Activated effector memory CD4-positive, alpha-beta T cell treated with anti-CD3 and anti-CD28 coated beads, Interleukin-2, amount 50 U/mL, for 16 hours (primary cell): ENCODE data around the gene GALNT17.

ENCODE experiments used
- DNase-seq: peaks from one replicate; pipeline ENCODE4 v3.0.0-alpha.2; 2020

The GALNT17 gene

DNA sequence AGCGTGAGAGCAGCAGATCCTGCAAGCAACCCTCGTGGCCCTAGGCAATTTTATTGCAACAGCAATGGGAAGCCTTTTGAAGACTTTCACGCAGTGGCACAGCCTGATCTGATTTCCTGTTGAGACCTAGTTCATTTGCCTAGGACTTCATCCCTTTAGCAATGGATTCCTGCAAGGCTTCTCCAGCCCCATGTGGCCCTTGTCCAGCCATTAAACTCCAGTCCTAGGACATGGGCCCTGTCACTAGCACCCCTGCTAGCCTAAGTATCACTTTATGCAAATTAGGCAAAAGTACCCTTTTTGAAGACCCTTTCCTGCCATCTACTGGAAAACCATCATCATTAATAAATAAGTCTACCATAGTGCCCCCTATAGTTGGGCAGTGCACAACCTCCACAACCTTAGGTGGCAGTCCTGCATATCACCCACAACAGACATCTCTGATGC is 379.4 kb downstream of the GALNT17 start:
- no peak for DNase-seq

DNA sequence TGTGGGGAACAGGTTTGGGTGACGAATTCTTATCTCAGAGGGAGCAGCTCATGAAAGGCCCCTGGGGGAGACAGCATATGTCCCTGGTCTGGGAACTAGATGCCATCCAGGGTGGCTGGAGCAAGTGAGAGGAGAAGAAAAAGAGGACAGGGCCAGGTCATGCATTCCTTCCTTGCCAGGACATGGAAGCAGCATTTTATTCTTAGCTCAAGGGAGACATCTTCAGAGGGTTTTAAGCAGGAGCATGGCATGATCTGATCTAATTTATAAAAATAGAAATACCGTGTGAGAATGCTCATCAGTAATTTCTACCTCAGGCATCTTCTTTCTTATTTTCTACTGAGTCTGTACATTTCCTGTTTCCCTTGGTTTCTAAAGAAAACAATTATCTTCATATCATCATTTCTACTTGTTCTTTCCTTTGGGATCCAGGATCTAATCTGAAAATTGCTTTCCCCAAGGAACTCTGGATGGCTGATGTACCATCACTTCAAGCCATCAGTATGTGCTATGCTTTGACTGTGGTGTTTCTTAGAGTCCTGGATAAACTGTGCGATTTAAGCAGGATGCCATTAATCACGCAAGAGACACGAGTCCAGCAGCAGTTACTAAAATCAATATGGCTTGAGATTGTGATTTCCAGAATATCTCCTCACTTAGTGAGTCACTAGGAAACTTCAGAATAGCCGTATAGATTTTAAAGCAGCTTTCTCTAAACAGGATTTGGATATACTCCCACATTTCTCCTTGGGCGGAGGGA is 386.2 kb downstream of the GALNT17 start:
- no peak for DNase-seq

DNA sequence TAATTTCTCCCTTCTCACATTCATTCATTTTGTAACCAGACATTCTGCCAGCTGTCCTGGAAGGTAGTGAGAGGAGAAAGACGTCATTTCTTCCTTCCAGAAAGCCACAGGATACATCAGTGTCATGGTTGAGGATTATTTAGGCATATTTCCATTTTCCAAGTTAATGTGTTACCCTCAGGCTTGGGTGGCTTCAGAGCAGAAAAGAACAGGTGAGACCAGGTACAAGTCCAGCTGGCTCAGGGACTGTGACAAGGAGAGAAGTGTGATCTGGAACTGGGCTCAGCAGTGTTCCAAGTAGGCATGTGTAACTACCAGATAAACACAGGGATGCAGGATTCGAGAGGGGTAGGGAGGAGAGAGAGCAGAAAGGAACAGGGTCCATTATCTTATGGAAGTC is 386.9 kb downstream of the GALNT17 start:
- no peak for DNase-seq

DNA sequence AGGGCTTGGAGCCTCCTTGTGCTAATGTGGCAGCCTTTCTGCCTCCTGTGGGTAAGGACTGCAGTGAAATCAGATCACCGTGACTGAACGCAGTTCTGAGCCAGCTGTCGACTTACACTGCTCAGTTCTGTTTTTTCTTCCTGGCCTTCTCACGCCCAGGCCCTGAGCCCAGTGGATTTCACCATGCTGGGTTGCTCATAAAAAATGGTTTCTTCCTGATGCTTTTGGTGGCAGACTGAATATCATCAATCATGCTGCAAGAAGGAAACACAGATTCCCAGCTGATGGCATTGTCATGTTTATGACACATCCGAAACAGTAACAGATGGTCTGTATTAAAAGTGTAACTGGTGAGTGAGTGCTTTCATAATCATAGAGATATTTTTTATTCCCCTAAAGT is 389.6 kb downstream of the GALNT17 start:
- no peak for DNase-seq

DNA sequence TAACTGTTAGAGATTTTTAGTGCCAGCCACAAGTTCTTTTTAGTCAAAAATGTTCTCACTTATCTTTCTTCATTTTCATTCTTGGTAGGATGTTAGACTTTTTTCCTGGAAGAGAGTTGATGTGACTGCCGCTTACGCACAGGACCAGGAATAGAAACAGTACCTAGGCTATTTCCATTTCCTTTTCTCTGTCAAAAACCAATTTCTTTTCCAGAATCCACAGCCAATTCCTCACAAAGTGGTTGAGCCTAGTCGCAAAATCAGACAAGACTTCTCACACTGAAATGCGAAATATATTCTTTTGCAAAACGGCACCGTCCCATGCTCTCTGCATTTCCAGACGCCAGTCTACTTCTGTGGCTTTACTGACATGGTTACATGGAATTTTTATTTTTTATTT is 394.2 kb downstream of the GALNT17 start:
- no peak for DNase-seq

DNA sequence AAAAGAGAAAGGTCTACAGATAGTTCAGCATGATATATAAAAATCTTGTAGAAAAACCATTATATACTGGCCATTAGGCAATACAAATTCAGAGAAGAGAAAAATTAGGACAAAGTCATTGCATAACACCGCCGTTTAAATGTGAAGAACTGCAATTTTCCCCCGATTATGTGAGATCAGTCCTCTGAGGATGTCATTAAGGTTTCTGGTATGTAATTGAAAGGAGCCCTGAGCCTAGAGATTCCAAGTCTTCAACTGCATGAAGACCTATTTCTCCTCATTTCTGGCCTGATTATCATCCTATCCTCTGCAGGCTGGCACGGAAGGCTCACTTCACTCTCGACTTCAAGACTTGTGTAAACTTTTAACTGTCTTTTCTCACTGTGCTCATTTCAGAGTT is 395.3 kb downstream of the GALNT17 start:
- no peak for DNase-seq

DNA sequence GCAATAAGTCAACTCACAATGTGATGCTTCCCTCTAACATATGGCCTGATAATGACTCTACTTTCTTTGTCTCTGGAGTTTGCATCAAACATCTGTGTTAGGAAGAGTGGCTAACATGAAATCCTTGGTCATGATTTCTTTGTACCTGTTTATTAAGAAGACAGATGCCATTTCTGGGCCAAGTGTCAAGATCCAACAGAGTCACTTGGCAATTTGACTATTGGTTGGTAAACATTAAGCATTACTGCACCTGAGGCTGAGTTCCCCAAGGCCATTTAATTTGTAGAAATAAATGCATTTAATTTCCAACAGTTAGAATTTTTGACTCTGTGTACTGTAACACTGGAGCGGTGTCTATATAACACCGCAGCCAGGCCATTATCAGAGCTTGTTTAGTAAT is 403.7 kb downstream of the GALNT17 start:
- DNase-seq = no peak

DNA sequence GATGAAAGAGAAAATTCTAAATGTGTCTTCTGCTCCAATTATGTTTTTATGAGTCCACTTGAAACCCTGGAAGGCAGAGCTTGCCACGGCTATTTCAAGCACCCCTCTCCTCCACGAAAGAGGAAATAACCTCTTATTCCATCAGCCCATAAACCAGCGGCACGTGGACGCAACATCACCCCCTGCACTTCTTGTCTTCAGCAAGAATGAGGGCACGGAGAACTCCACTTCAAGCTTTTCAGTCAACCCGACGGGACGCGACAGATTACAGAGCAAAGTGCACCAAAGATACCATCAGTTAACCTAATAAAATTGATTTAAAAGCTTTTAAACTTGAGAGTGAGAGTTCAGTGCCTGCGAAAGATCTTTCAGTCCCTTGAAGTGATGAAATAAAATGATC is 406.3 kb downstream of the GALNT17 start:
- no peak for DNase-seq

DNA sequence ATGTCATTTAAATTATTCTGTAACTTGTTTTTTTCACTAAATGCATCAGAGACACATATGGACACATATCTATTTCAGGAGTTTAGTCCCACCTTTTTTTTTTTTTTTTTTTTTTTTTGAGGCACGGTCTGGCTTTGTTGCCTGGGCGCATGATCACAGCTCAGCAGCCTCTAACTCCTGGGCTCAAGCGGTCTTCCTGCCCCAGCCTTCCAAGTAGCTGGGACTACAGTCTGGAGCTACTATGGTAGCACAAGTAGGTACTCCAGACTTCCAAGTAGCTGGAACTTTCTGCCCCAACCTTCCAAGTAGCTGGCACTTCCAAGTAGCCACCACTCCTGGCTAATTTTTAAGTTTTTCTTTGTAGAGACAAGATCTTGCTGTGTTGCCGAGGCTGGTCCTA is 407.7 kb downstream of the GALNT17 start:
- DNase-seq = no peak

DNA sequence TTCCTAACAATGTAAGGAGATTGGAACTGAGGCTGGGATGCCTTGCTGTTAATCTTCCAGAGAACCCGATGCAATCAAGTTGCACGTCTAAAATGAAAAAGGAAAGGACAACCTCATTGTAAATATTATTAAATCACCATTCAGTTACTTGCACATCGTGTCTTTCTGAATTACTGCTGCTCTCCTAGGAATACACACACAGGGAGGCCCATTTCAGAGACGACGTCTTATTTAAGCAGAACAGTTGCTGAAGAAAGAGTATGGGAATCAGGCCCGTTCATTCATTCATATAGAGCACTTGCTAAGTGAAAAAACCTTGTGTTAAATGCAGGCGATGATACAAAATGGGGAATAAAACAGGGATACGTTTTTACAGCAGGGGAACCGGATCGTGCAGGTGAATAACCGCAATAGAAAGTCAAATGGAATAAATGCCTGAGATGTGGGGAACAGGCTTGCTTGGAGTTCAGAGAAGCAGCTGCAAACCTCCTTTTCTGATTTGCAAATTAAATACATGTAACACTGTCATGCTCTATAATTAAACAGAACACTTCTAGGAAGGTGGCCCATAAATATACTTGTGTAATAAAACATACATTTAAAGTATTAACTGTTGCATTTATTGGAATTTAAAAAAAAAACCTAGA is 409.9 kb downstream of the GALNT17 start:
- DNase-seq = no peak

DNA sequence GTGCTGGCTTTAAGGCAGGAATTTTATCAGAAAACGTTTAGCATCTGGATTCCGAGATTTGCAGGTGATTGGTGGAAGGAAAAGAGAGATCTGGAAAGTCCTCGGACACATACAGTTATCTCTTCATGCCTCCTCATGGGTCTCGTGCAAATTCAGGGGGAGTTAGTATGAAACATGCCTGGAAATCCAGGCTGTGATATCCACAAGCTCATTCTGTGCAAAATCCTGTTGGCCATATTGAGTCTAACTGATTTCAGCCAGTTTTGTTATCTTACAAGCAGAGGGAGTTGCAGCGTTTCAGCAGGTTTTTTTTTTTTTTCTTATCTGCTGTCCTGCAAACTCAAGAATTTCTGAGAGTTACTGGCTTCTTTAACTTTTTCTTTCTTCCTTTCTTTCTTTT is 411.5 kb downstream of the GALNT17 start:
- no peak for DNase-seq

DNA sequence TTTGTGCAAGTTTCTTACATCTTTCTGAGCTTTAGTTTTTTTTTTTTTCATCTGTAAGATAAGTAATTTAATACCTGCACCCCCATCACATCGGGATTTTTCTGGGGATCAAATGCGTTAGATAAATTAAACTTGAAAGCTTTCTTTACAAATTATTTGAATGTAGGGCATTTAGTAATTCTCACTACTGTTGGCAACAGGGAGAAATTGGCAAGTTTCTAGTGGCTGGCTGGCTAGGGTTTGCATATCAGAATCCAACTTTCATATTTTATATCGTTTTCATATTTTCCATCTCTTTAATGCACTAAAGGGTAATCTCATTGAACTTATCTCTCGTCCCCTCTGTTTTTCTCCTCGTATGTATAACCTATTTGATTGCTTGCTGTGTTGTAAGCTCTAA is 412.9 kb downstream of the GALNT17 start:
- no peak for DNase-seq

DNA sequence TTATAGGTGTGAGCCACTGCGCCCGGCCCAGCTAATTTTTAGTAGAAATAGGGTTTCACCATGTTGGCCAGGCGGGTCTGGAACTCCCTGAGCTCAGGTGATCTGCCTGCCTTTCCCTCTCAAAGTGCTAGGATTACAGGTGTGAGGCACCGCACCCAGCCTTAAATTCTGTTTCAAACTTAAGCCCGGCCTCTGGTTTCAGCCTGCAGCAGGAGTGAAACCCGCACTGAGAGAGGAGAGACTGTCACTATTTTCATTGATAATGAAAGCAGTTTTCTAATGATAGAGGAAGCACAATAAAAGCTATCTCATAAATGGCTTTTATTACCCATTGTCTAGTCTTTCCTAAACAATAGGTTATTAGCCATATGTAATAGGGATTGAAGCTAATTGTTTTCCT is 415.5 kb downstream of the GALNT17 start:
- no peak for DNase-seq

DNA sequence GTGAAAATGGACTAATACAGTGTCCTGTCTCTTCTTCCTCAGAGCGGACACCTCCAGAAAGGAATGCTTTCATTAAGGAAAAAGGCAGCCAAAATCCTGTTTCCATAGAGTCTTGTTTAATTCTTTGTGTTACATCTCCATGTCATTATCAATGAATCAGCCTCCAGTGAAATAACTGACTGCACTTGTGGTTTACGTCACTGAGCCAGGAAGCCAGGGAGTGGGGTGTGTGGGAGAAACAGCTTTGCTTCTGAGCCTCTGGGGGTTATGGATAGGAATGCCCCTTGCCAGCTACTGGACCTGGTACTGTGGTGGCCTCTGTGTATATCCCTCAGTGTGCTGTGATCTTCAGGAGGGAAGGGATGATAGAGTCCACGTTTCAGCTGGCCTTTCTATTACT is 416.8 kb downstream of the GALNT17 start:
- DNase-seq = no peak

DNA sequence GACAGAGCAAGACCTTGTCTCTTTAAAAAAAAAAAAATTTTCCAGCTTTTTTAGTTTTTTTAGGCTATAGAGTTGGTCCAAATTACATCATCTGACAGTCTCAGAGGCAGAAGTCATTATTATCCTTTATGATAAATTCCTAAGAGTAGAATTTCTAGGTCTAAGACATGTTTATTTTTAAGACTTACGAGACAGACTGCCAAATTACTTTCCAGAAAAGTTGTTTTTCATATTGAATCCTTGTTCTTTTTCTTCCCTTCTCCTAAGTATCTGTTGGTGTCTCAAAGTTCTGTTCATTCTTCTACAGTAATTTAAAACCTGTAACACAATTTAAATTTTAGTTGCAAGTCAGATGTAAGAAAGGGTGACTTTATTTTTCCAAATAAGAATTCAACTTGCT is 421.4 kb downstream of the GALNT17 start:
- no peak for DNase-seq

DNA sequence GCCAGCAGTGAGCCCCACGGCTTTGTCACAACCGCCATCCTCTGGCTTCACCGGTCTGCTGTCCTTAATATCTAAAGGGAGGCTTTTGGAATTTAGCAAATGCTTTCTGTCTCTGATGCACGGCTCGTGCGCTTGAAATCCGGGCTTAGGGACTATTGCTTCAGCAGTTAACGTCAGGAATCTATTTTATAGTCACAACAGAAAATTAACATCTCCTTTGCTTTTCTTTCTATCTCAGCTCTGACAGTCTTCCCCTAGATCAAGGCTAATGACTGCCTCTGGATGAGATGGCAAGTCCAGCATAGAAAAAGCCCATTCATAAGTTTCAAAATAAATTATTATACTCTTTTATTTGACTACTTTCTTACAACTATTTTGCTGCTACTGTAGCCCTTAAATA is 423.8 kb downstream of the GALNT17 start:
- DNase-seq = no peak

DNA sequence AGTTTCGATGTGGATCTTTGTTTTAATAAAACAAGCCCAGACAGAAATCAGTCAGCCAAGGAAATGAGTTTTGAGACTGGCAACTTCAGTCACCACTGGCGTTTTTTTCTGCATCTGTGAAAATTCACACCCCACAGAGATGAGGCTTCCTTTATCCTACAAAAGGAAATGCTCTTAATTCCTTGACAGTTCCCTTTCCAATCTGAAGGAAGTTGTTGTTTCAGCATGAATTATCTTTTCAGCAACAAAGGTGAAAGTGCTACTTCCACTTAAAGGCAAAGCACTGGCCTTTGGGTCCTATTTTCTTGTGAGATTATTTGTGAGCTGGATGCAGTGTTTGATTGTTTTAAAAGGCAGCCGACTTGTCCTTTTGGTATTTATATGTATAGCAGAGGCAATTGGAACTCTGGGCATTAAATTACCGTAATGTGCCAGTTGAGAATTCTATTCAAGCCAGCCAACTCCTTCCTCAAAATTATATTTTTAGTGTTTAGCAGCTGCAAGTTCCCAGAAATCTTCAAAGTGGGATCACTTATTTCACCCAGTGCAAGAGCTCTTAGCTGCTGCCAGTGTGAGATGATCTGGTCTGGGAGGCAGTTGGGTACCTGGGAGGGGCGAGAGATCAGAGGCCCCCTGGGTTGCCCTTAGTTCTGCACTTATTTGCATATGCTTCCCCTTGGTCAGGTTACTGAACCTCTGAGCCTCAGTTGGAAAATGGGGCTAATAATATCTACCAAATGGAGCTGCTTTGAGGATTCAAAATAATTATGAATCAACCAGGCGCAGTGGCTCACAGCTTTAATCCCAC is 427.1 kb downstream of the GALNT17 start:
- DNase-seq = no peak

DNA sequence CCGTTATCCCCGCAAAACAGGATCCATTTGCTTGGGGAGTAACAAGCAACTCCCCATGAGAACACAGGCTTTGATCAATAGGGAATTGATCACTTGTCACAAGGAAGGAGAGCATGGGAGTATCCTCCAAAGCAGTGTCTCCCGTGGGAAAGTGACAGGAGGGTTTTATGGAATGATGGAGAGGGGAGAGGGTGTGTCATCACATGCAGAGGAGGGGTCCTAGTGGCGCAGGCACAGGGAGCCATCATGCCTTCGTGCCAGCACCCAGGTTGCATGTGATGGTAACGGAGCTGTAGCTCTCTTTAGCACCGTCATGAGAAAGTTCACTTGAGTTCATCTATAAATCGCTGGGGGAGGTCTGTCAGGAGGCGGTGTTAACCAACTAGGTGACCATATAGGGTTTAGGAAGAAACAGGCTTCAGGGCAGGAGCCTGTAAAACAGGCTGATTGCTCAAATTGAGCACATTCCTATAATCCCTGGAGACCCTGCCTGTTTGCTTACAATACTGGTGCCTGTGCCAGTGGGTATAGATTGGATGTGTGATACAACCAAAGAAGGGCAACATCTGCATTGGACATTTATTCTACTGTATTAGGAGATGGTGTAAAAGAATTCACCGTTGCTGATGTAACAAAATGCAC is 428.5 kb downstream of the GALNT17 start:
- DNase-seq = no peak

DNA sequence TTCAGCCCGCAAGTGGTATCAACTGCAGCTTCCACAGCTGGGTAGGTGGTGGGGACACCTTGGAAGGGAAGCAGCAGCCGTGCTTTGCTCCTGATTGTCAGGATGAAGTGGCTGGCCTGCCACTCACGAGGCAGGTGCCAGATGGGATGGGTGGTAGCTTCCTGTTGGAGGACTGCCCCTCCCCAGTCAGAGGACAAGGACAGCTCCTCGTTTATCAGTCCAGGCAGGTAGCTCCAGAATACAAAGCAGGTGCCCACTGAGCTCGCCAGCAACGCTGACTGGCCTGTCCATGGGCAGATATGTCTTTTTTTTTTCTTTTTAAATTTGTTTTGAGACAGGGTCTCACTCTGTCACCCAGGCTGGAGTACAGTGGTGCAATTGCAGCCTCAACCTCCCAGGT is 431.3 kb downstream of the GALNT17 start:
- no peak for DNase-seq

DNA sequence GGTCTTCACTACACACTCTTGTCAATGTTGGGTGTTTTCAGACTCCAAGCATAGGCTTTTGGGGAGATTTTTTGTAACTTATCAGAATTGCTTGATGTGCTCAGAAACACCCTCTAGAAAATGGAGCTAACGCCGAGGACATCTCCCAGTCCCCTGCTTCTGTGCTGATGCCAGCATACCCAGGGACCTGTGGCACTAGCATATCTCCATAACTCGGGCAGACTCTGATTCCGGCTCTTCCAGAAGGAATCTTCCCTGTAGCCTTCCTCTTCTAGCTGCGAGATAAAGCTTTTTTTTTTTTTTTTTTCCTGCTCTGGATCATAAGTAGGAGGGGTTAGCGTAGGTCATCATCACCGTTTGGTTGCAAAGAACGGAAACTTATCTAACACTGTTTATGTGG is 434.4 kb downstream of the GALNT17 start:
- no peak for DNase-seq

DNA sequence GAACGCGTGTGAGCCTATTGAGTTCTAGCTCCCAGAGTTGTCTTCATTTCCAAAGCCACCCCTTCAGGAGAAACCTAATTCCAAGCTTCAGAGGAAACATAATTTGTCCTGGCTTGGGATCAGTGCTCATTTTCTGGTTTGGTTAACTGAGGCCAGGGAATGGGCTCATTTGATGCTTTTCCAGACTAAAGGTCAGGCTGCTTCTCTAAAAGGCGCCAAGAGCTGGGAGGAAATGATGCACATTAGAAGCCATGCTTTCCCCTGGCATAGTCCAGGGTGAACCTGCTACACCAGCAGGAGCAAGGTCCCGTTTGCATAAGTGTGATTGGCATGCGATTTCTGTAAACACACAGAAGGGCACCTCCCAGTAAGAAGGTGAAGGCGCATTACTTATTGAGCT is 435.0 kb downstream of the GALNT17 start:
- DNase-seq = no peak

DNA sequence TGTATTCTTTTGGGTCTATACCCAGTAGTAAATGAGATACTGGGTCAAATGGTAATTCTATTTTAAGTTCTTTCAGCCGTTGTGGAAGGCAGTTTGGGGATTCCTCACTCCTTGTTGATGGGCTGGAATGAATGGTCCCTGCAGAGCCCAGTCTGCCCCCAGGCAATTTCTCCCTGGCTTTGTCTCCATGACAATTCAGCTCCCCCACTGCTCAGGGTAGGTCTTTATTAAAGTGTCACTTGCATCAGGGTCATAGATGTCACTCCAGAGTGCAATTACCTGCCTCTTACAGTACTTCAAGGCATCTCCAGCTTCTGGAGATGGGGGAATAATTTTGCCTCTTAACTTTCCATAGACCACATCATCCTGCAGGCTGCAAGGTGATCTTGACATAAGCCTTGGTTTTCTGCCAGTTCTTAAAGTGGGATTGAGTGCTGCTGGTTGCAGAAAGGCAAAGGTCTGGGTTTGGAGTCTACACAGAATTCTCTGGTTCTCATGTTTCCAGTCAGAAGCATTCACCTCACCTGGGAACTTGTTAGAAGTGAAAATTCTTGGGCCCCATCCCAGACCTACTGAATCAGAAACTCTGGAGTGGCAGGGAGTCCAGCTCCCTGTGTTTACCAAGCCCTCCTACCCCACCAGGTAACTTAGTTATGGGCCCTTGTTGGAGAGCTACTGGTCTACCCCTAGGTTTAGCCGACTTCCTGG is 442.4 kb downstream of the GALNT17 start:
- no peak for DNase-seq

DNA sequence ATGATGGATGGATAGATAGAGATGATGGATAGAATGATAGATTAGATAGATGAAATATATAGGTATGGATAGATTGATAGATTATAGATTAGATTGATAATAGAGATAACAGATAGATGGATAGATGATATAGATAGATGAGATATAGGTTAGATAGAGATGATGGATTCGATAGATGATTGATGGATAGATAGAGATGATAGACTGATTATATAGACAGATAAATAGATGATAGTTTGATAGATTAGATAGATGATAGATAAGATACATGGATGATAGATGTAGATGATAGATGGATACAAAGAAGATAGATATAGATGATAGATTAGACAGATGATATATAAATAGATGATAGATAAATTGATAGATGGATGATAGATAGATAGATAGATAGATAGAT is 448.1 kb downstream of the GALNT17 start:
- DNase-seq = no peak
